Measurements from ENCODE around the gene CHST3.
A peak's percentile ranks its signal among the peaks of the same experiment; 100 is the strongest.
"Not testable (repeated sequence)": the region's sequence is repeated elsewhere in the genome, so short reads cannot be mapped to it uniquely, and the experiment has no call there.

CHST3 gene

DNA sequence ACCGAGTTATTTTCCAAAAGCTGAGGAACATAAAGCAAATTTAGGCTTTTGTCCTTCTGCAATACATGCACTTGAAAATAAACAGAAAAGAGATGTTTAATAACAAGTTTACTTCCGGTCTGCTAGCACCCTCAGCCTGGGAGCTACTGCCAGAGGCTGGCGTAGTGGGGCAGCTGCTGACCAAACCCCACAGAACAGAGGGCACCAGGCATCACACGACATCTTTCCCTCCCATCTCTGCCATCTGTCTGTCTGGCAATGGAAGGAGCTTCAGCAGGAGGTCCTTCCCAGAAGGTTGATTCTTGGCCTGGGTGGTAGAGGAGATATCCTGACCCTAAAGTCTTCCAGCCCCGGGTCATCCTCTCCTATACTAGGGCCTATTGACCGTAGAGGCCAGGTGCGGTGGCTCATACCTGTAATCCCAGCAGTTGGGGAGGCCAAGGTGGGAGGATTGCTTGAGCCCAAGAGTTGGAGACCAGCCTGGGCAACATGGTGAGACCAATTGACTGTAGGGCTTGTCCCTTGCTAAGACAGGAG is 47.8 kb downstream of the CHST3 start:
- no peak for DNase-seq

DNA sequence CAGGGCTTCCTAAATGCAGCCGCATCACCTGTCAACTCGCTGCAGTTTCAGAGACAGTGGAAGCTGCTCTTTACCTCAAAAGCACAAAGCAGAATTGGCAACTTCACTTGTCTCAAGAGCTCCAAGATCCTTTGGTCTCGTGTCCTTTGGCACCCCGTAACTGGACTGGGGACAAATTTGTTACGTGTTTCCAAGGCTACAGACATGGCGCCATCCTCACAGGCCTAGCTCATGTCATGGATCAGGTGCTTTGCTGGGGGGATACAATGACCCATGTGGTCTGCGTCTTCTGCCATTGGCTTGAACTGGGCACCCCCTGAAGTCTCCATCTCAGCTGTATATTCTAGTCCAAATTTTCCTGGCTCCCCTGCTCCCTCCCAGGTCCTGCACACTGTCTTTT is 48.6 kb downstream of the CHST3 start:
- no peak for DNase-seq

DNA sequence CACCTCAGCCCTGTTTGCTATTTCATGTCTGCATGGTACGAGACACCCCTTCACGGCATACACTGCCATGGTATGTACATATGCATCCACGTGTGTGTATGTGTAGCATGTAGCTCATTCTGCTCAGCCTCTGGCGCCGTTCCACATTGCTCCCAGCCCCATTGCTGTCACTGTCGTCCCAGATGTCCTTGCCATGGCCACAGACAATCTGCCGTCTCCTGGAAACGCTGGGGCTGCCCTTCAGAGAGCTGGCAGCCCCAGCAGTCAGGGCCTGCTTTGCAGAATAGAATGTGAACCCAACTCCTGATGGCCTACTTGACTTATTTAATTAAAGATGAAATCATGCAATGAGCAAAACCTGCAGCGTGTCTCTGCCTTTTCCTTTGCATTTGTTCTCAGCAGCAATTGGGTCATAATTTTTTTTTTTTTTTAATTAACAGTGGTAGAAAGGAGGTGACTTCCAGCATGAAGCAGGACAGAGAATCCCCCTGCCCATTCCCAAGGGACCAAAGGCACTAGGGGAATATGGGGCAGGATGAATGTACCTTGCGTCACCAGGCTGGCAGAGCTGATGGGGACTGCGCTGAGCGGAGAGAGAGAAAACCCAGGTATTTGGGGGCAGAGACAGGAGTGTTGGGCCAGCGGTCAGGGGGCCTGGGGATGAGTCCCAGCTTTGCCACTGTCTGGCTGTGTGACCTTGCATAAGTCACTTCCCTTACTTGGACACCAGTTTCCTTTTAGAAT is 49.2 kb downstream of the CHST3 start:
- no peak for DNase-seq

DNA sequence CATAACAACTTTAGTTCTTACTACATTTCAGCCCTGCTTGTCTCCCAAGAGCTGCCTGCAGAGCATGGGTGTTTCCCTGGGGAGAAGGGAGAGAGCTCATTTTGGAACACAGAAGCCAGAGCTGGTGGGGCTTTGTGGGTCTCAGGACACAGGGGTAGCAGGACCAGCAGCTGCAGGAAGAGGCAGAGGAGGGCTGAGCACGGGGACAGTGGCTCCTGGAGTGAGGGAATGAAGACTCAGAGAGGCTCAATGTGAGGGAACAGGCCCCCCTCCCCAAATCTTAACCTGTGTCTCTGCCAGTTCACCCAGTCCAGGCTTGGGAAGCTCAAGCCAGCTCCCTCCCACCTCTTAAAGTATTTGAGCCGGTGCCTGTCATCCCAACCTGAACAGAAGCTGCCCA is 50.0 kb downstream of the CHST3 start:
- no peak for DNase-seq

DNA sequence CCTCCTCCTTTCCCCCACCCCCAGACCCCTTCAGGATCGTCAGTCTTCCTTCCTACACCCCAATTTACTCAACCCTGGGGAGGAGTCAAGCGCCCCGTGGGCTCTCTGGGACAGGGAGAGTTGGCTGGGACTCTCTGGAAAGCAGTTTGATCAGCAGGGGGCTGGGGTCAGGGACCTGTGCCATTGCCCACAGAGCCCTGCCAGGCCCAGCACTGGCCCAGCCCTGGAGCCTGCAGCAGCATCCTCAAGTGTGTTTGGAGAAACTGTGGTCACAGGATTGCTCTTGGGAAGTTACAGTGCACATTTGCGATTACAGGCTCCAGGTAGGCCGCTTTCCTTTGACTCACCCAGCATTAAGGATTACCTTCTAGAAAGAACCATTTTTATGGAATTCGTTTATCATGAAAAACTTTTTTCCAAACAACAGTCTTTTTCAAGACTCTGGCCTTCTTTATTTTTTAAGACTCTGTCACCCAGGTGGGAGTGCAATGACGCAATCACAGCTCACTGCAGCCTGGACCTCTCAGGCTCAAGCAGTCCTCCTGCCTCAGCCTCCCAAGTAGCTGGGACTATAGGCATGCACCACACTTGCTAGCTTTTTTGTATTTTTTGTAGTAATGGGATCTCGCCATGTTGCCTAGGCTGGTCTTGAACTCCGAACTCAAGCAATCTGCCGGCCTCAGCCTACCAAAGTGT is 50.7 kb downstream of the CHST3 start:
- DNase-seq = no peak

DNA sequence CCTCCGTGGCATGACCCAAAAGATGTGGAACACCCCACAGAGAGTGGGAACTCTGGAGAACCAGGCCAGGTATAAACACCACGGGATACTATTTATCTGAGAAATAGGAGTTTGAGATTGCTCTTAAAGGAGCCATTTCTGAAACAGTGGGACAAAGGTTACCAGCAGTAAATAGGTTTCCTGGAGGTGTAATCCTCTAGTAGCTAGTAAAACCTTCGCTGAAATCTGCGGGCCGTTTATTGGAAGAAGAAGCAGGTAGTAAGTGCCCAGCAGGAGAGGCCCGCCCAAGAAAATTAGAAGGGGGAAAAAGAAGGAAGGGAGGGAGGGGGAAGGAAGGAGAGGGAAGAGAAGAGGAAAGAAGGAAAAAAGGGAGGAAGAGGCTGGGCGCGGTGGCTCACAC is 51.6 kb downstream of the CHST3 start:
- DNase-seq = no peak

DNA sequence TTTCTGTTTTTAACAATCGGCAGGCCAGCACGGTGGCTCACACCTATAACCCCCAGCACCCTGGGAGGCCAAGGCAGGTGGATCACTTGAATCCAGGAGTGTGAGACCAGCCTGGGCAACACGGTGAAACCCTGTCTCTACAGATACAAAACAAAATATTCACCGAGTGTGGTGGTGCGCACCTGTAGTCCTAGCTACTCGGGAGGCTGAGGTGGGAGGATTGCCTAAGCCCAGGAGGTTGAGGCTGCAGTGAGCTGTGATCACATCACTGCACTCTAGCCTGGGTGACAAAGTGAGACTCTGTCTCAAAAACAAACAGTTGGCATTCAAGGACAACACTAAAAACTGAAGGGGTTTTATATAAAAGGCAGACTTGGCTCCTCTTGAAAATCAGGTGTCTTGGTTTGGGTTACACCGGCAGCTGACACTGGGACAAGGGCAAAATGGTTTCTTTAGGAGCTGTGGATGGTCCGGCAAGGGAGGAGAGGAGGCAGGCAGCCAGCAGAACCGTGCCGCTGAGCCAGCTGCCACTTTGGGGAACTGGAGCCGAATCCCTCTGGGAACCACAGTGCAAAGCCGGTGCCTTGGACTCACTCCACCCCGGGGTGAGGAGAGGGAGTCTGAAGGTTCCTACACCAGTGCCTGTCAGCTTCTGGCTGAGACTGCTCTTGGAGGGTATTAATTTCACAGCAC is 52.6 kb downstream of the CHST3 start:
- DNase-seq = no peak

DNA sequence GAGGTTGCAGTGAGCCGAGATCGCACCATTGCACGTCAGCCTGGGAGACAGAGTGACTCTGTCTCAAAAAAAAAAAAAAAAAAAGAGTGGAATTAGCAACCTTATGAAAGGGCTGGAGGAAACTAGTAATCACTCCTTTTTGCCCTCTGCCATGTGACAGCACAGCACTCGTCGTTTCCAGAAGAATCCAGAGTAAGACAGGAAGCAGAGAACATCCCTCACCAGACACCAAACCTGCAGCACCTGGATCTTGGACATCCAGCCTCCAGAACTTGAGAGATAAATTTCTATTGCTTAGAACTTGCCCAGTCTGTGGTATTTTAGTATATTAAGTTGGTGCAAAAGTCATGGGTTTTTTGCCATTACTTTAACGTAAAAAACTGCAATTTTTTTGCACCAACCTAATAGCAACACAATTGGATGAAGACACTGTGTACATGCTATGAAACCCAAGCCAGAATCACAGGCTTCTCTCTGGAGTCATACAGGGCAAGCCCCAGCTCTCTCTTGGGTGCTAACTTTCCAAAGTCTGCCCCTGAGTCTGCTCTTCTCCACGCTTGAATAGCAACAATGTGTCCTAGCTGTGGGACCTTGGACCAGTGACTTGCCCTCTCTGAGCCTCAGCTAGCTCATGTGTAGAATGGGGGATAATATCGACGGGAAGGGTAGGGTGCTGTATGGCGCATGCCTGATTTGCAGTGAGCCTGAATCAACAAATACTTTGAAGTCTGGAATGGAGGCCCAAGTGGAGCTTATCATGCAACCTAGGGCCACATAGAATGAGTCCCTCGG is 55.1 kb downstream of the CHST3 start:
- no peak for DNase-seq

DNA sequence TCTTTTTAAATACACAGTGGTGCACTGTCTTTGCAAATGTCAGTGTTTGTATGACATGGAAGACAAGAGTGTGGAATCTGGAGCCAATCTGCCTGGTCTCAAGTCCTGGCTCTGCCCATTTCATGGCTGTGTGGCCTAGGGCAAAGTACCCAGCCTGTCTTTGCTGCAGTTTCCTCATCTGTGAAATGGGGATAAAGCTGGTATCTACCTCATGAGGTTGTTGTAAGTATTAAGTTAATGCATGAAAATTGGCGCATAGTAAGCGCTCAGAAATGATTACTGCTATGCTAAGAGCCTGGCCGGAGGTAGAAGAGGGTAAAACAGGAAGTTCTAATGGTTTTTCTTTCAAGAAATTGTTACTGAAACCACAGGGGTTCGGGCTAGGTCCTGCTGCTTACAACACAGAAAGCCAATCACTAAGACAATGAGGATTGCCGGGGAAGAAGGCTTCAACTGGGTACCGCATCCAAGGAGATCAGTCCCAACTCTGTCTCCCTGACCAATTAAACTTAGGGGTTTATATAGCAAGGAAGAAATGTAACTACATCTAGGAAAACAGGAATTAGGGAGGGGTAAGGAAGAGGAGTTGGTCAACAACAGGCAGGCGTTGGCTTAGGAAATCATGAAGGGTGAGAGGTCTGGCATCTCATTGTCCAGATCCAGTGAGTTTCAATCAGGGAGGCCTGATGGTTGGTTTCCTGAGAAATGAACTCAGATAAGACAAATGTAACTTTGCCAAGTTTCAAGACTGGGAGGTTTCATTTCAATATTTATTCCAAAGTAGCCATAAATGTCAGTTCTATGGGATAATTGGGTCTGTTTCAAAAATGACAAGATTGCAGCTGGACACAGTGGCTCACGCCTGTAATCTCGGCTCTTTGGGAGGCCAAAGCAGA is 57.0 kb downstream of the CHST3 start:
- DNase-seq = no peak

DNA sequence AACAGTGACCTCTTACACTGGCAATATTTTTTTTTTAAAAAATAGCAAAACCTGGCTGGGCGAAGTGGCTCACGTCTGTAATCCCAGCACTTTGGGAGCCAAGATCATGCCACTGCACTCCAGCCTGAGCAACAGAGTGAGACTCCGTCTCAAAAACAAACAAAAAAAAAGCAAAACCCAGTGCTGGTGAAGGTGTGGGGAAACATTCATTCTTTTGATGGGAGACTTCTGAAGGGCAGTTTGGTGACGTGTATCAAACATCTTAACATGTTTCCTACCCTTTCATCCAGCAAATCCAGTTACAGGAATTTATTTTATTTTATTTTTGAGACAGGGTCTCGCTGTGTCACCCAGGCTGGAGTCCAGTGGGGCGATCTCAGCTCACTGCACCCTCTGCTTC is 58.0 kb downstream of the CHST3 start:
- no peak for DNase-seq

DNA sequence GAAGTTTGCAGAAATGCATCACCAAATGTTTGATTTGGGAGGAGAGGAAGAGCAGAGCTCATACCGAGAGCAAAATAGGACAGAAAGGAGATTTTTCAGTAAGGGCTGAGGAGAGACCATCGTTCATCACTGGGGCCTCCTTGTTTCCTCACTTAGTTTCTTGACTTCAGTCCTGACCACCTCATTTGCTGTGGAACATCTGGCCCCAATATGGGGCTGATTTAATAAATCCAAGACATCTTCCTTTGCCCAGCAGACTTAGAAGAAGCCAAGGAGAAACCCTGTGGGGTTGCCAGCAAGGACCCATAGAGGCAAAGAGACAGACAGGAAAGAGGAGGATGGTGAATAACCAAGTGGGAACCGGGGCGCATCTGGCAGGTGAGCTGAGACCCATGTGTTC is 60.4 kb downstream of the CHST3 start:
- DNase-seq = no peak

DNA sequence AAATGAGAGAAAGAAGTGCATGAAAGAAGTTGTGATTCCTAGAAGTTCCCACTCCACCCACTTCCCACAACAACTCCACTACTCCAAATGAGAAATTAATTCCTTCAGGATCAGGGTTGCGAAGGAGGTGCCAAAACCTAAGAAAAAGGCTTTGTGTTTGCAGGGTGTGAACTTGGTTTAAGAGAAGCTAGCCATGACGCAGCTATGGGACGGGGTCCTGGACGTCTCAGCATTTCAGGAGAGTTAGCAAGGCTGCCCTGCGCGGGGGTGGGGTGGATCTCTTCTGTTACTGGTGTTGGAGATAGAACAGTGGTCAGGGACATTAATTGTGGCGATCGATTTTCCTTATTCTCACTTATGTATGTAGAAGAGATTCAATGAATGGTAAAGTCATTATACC is 61.2 kb downstream of the CHST3 start:
- DNase-seq = no peak

DNA sequence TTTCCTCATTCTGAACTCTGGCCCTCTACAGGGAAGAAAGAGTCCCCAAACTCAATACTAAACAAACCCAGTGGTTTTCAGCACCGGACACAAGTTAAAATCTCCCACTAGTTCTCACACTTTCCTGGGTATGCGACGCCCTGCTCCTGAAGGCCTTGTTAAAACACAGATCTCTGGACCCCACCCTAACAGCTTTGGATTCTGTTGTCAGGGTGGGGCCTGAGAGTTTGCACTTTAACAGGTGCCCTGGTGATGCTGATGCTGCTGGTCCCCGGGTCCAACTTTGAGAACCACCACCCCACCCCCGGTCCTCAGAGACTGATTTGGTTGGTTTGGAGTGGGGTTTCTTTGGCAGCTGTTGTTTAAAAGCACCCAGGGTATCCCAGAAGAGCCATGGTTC is 61.6 kb downstream of the CHST3 start:
- DNase-seq = no peak

DNA sequence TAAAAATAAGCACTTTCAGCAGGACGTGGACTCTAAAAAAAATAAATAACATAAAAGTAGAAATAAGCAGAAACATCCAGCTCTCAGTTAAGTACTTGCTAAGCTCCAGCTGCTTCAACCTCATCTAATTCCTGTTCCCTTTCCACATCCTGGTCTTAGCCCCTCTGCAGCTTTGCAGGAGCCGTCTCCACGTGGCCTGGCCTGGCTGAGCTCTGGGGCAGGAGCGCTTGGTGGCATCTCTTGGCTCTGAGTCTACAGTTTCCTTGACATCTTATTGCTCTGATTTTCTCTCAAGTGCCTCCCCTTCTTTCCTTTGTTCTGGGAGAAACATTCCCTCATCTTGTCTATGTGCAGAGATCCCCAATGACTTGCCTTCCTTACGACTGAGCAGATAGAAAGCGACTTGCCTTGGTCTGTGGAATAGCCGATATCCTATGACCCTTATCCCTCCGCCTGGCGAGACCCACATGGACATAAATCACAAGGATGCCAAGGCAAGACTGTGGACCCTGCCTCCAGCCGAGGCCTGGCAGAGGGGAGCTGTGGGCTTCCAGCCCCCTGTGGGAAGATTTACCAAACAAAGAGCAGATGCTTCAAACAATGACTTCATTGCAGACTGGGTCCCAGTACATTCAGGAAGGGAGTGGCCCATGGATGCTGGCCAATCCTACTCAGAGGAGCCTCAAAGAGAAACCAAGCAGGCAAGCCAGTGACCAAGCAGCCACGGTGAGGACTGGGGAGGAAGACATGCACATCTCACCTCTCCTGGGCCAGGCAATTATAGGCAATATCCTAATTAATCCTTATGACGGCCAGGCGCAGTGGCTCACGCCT is 62.3 kb downstream of the CHST3 start:
- peak; percentile 16 for DNase-seq

DNA sequence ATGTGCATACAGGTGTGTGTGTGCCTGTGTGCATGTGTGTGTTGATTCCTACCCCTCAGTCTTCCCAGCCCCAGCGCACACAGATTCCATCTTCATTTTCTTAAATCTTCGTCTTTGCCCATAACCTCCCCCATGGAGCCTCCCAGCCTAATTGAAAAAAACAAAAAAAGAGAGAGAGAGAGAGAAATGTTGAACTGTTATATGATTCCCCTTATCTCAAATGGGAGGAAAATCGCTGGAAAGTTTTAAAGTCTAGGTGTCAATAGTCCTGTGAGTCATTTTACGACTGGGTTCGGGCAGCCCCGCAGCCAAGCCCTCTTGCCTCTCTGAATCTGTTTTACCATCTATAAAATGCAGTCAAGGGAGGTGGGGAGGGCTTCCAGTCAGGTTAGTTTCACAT is 63.3 kb downstream of the CHST3 start:
- DNase-seq = no peak

DNA sequence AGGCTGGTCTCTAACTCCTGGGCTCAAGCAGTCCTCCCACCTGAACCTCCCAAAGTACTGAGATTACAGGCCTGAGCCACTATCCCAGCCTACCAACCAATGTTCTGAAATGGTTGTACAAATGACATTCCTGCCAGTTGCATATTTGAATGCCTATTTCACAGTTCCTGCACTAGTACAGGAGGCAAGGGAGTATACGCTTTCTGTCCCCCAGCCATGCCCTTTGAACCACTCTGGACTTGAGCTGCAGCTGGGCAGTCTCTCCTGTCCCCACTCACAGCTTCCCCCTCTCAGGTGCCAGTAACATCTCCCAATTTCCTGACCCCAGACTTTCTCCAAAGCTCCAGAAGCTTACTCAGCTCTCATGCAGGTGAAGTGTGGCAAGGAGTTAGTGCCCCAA is 65.2 kb downstream of the CHST3 start:
- DNase-seq = no peak

DNA sequence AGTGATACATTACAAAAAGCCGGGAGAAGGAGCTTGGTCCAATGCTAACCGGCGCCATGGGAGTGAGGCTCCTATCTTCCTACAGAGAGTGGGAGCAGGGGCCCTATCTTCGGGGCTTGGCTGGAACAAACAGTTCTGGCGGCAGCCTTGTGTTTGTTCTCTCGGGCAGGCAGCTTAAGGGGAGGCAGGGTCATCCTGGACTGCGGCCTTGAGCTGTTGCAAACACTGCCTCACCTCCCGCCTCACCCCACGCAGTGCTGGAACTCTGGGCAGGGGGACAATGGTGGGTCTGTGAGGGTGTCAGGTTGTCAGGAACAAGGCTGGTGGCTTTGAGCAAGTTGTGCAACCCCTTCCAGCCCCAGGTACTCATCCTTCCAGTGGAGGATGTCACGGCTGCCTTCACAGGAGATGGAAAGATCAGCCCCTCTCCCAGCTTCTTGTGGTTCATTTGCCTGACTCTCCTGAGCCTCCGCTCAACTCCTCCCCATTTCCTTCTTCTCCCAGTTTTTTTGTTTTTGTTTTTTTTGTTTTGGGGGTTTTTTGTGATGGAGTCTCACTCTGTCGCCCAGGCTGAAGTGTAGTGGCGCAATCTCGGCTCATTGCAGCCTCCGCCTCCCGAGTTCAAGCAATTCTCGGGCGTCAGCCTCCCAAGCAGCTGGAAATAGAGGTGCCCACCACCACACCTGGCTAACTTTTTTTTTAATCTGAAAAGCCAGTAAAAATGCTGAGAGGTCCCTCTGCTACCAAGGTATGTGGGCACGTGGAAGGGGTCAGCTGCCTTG is 66.8 kb downstream of the CHST3 start:
- DNase-seq = no peak

DNA sequence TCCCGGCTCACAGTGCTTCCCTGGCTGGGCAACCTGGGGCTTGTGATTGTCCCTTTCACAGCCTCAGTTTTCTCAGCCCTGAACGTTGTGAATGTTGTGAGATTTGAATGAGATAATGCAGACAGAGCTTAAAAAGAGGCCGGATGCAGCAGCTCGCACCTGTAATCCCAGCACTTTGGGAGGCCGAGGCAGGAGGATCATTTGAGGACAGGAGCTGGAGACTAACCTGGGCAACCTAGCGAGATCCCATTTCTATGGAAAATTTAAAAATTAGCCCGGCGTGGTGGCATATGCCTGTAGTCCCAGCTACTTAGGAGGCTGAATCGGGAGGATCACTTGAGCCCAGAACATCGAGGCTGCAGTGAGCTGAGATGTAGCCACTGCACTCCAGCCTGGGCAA is 67.5 kb downstream of the CHST3 start:
- no peak for DNase-seq

DNA sequence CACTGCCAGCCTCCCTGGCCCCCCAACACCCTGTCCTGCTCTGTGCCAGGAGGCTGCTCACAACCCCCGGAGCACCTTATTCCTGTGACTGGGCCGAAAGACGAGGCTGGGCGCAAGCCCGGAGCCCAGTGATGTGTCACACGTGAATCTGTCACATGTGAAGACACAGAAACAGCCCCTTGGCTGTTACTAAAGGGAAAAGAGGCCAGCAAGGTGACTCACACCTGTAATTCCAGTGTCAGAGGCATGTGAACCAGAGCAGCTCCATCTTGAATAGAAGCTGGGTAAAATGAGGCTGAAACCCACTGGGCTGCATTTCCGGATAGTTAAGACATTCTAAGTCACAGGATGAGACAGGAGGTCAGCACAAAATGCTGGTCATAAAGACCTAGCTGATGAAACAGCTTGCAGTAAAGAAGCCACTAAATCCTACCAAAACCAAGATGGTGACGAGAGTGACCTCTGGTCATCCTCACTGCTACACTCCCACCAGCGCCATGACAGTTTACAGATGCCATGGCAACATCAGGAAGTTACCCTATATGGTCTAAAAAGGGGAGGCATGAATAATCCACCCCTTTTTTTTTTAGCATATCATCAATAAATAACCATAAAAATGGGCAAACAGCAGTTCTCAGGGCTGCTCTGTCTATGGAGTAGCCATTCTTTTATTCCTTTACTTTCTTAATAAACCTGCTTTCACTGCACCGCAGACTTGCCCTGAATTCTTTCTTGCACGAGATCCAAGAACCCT is 68.4 kb downstream of the CHST3 start:
- DNase-seq = not testable (repeated sequence)

Data from RPMI8226 (cell line).